PC-3 (cell line): ENCODE data around the gene CRISP1.

Experiments used
- CTCF ChIP-seq: fragments of 300-600 bp; sonication (generic); conservative IDR thresholded peaks from 2 replicates; pipeline ENCODE4 v1.5.1; 2017; ENCODE audit warnings: antibody characterized with exemption, low read depth, mild to moderate bottlenecking, low read length
- EZH2 ChIP-seq: fragments of 300-600 bp; sonication (generic); IDR thresholded peaks from one replicate; pipeline ENCODE4 v1.6.1; 2017; ENCODE audit warnings: antibody characterized with exemption, mild to moderate bottlenecking, low read length; ENCODE audit not compliant: unreplicated experiment
- EZH2phosphoT487 ChIP-seq: fragments of 300-600 bp; sonication (generic); IDR thresholded peaks from 2 replicates; pipeline ENCODE4 v1.6.1; 2018; ENCODE audit warnings: mild to moderate bottlenecking, antibody characterized with exemption, low read length, borderline replicate concordance

GRCh38 chr6:49866485-49866943 lies at the start of gene CRISP1:
- TF ChIP-seq CTCF (no peak), EZH2 (no peak), EZH2phosphoT487 (no peak)
